SIG-M5 treated with dmso at 0.1 percent for 504 hours (cell line): ENCODE data around the gene MT1E.
"Not testable (repeated sequence)": the region's sequence is repeated elsewhere in the genome, so short reads cannot be mapped to it uniquely, and the experiment has no call there.

Experiments used
- DNase-seq: peaks from one replicate; lab custom pipeline; 2025; ENCODE audit not compliant: unreplicated experiment; lab: John Stamatoyannopoulos, UW

MT1E gene

DNA sequence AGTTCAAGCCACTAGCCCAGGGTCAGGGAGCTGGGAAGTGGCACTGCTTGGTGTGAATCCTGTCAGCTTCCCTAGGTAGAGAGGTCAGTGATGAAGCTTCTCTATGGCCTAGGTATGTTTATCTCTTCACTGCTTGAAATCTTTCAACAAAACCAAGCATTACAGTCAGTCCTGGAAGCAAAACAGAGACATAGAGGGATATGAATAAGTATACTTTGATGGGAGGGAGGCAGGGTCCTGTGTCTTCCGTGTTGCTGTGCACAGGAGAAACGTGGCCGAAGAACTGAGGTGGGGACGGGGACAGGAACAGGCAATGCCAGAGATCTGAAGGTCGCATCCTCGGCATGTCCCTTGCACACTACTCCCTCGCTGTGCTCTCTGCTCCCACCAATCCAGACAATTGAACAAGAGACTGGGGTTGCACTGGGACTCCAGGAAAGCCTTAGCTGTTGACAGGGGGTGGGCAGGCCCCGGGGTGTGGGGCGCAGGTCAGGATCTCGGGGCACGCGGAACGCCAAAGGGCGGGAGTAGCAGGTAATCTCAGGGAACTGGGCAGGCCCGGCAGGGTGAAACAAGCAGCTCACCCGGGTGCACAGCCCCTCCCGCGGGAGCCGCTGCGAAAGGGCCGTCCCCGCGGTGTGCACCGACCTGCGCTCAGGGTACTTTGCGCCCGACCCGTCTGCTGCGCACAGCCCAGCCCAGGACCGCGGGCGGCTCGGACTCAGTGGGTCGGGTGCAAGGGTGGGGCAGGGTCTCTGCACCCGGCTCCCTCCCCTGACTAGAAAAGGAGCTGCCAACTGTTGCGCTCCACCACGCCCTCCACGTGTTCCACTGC, 43.6 kb downstream of the MT1E start, which contains the start of gene MT1H:
Gene MT1H, plus strand, starts transcription at position 810 of the 835 bp plus-strand sequence. CDS start 71 bp downstream, outside the sequence.
- peak; percentile 19 for DNase-seq

GRCh38 chr16:56669840-56670619, 44.4 kb downstream of the MT1E start:
- DNase-seq = peak; percentile 21

GRCh38 chr16:56670620-56670934, 45.0 kb downstream of the MT1E start:
- no peak for DNase-seq

GRCh38 chr16:56671691-56672090, 46.1 kb downstream of the MT1E start:
- not testable (repeated sequence) for DNase-seq

DNA sequence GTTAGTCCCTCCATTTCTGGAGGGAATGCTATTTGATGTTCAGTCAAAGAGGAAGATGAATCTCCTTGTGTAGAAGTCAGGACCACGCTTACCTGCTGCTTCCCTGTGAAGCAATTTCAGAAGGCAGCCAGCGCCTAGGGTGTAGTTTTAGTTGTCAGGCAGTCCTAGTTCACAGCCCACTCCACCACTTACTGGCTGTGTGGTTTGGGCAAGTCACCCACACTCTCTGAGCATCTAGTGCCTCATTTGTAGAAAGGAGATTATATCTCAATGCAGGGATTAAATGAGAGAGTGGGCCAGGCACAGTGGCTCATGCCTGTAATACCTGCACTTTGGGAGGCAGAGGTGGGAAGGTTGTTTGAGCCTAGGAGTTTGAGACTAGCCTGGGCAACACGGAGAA, 46.6 kb downstream of the MT1E start:
- not testable (repeated sequence) for DNase-seq

DNA sequence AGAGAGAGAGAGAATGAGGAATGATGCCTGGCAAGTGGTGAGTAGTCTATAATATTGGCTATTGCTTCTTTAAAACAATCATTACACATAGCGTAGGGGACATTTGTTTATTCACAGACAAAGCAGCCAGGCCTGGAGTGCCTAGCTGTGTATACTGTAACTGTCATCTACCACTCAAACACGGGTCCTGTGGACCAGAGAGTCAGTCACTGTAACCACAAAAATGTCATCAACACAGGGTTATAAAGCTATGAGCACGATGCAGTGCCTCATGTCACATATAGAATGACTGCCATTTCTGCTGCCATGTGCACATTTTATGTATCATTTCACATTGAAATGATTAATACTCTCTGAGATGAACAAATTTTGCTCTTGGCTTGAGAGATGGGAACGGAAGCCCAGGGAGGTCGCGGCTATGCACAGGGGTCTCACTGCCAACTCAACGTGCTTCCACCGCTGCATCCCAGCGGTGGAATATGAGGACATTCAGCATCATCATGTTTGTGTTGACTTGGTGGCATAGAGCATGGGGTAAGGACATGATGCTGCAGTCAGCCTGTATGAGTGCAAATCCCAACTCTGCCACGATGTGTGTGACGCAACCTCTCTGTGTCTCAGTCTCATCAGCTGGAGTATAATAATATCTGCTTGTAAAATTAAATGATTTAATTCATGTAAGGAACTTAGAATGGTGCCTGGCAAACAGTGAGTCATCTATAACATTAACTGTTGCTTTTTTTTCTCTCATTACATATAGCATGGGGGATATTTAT, 47.4 kb downstream of the MT1E start:
- peak; percentile 21 for DNase-seq

GRCh38 chr16:56673921-56674320, 48.3 kb downstream of the MT1E start:
- DNase-seq = peak; percentile 48

DNA sequence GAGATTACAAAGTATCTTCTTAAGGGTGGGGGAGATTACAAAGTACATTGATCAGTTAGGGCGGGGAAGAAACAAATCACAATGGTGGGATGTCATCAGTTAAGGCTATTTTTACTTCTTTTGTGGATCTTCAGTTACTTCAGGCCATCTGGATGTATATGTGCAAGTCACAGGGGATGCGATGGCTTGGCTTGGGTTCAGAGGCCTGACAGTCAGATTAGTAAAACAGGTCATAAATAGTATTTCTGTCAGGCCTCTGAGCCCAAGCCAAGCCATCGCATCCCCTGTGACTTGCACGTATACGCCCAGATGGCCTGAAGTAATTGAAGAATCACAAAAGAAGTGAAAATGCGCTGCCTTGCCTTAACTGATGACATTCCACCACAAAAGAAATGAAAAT, 49.0 kb downstream of the MT1E start:
- not testable (repeated sequence) for DNase-seq

- DNase-seq = no peak
These were observed 50.2 kb downstream of the MT1E start for GRCh38 chr16:56675685-56676210.
